Fibroblast of mammary gland (primary cell): ENCODE data around the gene RMI2.
A peak's percentile ranks its signal among the peaks of the same experiment; 100 is the strongest.

Source experiments
- DNase-seq: peaks from one replicate; pipeline ENCODE4 v3.0.0-alpha.2; 2010; ENCODE audit warnings: low read depth
- H3K4me3 ChIP-seq: 2 replicates; pipeline ENCODE4 v1.5.1; 2011; ENCODE audit warnings: low read depth, mild to moderate bottlenecking, low read length, moderate library complexity; ENCODE audit not compliant: control insufficient read depth
- TF ChIP-seq, protein P1 (sequence below): conservative IDR thresholded peaks from 2 replicates; pipeline ENCODE4 v1.5.1; 2011; ENCODE audit warnings: low read depth, low read length, inconsistent platforms; ENCODE audit not compliant: control insufficient read depth, insufficient read depth

Gene RMI2

DNA sequence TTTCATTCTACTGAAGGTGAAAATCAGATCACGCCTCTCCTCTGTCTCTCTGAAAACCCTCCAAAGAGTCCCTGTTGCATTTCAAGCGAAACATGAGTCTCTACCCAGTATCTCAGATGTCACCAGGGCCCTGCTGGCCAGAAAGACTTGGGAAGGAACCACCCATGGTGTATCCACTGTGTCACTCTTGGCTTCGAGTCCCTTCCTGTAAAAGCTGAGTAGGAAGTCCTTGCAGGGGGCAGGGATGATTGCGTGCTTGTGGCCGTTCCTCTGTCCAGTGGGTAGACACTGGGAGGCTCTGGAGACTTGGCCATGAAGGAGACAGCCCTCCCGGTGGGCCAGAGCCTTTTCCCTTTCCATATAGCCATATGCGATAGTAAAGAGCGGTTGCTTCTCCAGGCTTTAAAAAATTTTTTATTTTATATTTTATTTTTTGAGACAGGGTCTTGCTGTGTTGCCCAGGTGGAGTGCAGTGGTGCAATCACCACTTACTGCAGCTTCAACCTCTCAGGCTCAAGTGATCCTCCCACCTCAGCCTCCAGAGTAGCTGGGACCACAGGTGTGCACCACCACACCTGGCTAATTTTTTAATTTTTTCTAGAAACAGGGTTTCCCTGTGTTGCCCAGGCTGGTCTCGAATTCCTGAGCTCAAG is 19.0 kb upstream of the RMI2 start:
- no peak overlapping the region for H3K4me3 ChIP-seq
- DNase-seq = no peak
- TF ChIP-seq, protein P1, sequence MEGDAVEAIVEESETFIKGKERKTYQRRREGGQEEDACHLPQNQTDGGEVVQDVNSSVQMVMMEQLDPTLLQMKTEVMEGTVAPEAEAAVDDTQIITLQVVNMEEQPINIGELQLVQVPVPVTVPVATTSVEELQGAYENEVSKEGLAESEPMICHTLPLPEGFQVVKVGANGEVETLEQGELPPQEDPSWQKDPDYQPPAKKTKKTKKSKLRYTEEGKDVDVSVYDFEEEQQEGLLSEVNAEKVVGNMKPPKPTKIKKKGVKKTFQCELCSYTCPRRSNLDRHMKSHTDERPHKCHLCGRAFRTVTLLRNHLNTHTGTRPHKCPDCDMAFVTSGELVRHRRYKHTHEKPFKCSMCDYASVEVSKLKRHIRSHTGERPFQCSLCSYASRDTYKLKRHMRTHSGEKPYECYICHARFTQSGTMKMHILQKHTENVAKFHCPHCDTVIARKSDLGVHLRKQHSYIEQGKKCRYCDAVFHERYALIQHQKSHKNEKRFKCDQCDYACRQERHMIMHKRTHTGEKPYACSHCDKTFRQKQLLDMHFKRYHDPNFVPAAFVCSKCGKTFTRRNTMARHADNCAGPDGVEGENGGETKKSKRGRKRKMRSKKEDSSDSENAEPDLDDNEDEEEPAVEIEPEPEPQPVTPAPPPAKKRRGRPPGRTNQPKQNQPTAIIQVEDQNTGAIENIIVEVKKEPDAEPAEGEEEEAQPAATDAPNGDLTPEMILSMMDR = no peak

DNA sequence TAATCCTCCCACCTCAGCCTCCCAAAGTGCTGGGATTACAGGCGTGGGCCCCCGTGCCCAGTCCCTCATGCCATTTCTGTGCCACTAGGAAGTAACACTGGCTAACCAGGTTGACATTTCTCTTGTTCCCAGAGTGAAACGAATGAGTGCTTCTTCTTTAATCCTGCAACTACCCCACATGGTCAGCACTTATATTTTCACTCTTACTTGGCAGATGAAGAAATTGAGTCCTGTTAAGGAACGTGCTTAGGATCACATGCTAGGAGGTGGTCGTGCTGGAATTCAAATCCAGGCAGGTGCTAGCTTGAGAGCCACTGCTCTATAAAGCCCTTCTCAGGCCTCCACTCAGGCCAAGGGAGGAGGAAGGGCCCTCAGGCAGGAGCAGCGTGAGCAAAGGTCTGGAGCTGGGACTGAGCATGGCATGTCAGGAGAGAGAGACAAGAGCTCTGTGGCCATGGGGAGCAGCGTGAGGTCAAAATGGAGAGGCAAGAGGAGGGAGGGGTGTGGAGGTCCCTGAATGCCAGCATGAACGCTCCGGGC is 18.5 kb upstream of the RMI2 start:
- DNase-seq = no peak
- no peak overlapping the region for H3K4me3 ChIP-seq
- TF ChIP-seq, protein P1 = no peak

DNA sequence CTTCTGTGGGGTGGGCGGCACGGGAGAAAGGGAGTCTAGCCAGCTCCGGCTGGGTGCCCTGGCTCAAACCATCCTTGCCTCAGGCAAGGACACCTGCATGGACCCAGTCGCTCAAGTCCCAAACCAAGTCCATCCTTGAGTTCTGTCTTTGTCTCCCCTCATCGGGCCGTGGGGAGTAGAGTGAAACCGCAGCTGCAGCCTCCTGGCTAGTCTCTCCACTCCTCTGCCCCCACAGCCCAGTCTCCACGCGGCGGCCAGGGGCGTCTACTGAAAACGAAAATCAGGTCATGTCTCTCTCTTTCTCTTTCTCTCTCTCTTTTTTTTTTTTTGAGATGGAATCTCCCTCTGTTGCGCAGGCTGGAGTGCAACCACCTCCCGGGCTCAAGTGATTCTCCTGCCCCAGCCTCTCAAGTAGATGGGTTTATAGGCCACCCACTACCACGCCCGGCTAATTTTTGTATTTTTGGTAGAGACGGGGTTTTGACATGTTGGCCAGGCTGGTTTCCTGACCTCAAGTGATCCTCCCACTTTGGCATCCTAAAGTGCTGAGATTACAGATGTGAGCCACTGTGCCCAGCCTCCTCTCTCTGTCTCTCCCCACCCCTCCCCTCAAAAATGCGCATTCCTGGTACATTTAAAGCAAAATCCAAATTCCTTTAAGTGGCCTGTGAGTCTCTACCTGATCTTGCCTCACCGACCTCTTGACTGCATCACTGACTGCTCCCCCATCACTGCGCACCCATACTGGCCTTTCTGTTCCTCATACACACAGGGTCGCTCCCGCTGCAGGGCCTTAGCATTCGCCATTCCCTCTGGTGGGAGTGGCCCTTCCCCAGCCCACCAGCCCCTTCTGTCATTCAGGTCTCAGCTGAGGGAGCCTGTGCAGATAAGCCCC is 17.7 kb upstream of the RMI2 start:
- no peak for DNase-seq
- no peak overlapping the region for H3K4me3 ChIP-seq
- TF ChIP-seq, protein P1 = no peak

DNA sequence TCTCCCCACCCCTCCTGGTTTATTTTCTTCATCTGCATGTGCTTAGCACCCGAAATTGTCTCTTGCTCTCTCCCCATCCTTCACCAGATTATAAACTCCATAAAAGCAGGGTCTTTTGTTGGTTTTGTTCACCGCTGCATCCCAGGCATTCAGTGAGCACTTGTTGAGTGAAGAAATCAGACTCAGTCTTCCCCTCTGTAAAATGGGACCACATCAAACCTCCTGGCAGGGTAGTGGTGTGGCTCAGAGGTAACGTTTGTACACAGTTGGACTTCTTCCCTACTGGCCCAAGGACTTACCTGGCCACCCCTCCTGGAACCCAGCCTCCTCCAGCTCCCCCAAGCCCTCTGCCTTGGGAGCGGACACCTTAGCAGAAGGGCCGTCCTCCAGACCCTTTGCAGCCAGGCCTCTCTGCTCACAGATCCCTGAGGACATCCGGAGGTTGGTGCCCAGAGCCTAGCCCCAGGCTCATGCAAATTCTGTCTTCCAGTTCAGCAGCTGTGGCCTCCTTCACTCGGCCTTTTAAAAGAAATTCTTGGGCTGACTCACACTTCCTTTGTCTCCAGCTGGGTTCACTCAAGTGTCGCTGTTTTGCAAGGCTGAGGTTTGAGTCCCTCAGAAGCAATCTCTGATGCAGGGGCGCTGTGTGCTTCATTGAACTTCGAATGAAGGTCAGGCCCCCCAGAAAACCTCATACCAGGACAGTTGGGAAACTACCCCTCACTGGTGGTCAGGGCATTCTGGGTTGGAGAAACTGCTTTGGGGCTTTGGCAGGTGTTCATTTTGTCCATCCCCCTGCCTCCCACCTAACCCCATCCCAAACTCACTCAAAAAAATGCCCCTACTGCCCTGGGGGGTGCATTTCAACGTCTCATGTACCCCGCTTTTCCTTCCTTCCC is 16.8 kb upstream of the RMI2 start:
- no peak overlapping the region for H3K4me3 ChIP-seq
- TF ChIP-seq, protein P1 = no peak
- DNase-seq = peak; percentile 93

DNA sequence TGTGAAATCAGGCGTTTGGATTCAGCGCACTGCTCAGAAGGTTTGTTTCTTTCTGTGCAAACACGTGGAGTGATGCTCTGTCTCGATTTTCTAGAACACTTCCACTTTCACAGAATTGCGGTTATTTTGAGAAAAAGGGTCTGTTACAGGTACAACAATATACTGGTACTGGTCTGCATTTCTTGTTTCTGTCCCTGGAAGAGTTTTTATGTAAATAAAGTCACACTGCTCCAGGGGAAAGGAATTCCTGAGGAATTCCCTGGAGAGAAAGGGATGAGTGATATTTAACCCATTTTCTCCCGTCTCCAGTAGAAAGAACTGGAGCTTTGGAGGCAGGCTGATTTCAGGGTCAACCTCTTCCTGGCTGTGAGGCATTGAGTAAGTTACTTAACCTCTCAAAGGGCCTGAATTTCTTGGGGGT is 16.2 kb upstream of the RMI2 start:
- DNase-seq = peak; percentile 51
- H3K4me3 ChIP-seq = no peak overlapping the region
- TF ChIP-seq, protein P1 = no peak

DNA sequence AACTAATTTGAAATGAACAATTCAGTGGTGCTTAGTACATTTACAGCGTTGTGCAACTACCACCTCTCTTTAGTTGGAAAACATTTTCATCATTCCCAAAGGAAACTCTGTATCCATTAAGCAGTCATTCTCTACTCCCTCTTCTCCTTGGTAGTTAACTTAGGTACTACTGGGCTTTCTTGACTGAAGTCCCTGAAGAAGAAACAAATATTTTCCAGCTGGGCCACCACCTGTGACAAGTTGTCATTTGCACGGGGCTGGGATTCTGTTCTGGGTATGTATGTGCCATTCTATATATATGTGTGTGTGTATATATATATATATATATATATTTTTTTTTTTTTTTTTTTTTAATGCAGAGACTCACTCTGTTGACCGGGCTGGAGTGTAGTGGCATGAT is 15.4 kb upstream of the RMI2 start:
- H3K4me3 ChIP-seq = no peak overlapping the region
- no peak for DNase-seq

More for the DNA sequence above, 15.4 kb upstream of the RMI2 start:
- TF ChIP-seq, protein P1 = no peak
